GM18951 (cell line): ENCODE results near the gene ARMC6.

Experiments used
- POLR2A ChIP-seq: IDR thresholded peaks from 4 replicates; pipeline ENCODE4 v1.6.1; 2011; ENCODE audit warnings: mild to moderate bottlenecking; ENCODE audit not compliant: insufficient read length, insufficient read depth; ENCODE audit errors: extremely low read depth
- in situ Hi-C: fragments of 300-500 bp; cut with MboI; formaldehyde crosslinking; loops from one replicate; pipeline ENCODE4 v1.12.0; 2022; ENCODE audit warnings: low sequenced_read_pairs, mixed read lengths, inconsistent platforms; ENCODE audit not compliant: unreplicated experiment

The ARMC6 gene

DNA sequence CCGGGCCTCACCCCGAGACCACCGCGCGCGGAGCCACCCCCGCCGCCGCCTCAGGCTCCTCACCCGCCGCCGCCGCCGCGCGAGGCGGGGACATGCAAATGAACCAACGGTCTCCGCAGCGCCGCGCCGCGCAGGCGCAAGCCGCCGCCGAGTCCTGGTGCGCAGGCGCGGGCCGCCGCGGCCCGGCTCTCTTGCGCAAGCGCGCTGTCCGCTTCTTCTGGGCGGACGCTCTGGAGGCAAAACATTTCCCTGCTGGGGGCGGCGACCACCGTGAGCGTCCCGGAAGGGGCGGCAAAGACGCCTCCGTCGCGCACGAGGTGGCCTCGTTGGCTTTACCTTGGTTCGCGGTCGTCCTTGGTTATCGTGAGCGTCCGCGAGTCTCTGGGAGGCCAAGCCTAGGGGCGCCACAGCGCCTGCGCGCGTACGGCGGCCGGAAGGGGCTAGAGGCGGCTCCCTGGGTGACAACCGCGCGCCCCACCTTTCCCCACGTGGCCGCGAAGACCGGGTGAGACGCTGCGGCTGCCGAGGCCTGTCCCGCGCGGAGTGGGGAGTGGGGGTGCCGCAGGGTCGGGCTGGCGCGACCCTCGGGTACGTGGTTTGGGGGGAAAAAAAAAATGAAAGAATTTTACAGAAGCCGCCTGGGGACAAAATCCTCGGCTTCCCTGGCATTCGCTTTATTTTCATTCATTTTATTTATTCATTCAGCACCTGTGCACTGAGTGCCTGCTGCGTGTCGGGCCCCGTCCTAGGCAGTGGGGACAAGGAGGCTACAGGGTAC lies at the start of gene ARMC6, which contains the start of gene SUGP2:
Gene ARMC6 (plus strand): TSS at position 178 of the 778 bp plus-strand sequence. CDS start 607 bp downstream, outside the sequence.
Gene SUGP2 (minus strand): TSS at position 92 of the 778 bp plus-strand sequence. CDS start 2,446 bp downstream, outside the sequence.
- peak; percentile 86 for TF ChIP-seq POLR2A
- in situ Hi-C loops = no loop called here

DNA sequence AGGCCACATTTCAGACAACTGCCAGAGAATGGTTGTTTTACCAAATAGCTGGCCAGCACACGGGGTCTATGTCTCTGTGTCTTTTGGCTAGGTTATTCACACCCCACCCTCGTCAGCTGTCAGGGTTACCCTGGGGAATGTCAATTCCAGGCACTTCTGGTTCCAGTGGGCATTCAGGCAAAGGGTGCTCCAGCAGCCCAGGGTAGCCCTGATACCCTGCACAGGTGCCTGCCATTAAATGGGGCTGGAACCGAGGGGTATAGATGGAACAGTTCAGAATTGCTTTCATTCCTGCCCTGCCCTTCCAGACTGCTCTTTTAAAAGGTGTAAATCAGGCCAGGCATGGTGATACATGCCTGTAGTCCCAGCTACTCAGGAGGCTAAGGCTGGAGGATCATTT lies 49.2 kb upstream of the ARMC6 start:
- in situ Hi-C loops = no loop called here
- no peak for TF ChIP-seq POLR2A

DNA sequence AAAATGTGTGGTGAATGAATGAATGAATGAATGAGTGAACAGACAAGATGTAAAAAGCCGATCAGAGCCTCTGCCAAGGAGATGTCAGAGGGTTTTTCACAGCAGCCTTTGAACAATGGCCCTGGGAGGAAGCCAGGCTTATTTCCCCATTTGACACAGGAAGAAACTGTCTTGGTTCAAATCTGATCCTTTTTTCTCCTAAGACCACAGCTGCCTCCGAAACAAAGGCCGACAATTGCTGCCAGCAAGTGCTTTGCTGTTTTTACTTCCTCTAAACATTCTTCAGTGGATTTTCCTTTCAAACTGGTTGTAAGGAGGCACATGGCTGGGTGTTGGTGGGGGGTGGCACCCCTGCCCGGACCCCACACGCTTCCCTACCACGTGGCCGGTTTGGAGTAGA lies 48.1 kb upstream of the ARMC6 start:
- TF ChIP-seq POLR2A = no peak
- in situ Hi-C loops = no loop called here

DNA sequence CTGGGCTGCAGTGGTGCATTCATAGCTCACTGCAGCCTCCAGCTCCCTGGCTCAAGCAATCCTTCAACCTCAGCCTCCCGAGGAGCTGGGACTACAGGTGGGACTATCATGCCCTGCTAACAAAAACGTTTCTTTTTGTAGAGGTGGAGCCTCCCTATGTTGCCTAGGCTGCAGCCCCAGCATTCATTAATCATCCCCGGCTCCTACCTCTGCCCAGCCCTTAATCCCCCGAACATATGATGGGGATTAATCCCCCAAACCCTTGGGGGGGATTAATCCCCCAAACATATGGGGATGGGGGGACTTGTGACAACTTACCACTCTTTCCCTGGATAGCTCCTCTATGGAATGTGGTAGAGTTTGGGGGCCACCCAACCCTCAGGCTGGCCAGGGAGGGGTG lies 45.9 kb upstream of the ARMC6 start:
- no peak for TF ChIP-seq POLR2A
- in situ Hi-C loops = no loop called here

DNA sequence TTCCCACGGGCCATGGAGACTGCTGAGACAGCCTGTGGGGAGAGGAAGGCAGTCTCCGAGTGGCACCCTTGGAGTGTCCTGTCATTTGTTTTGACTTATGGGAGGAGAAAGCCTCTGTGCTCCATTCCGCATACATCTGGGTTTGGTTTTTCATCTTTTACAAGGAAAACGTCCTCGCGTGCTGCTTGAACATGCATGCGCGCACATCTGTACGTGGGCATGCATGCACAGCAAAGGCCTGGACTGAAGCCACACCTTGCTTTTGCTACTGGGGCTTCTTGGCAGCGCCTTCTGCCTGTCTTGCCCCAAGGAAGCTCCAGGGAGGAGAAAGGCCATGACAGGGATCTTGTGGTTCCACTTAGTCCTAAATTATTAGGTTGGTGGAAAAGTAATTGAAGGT lies 44.1 kb upstream of the ARMC6 start:
- no peak for TF ChIP-seq POLR2A
- in situ Hi-C loops = no loop called here

DNA sequence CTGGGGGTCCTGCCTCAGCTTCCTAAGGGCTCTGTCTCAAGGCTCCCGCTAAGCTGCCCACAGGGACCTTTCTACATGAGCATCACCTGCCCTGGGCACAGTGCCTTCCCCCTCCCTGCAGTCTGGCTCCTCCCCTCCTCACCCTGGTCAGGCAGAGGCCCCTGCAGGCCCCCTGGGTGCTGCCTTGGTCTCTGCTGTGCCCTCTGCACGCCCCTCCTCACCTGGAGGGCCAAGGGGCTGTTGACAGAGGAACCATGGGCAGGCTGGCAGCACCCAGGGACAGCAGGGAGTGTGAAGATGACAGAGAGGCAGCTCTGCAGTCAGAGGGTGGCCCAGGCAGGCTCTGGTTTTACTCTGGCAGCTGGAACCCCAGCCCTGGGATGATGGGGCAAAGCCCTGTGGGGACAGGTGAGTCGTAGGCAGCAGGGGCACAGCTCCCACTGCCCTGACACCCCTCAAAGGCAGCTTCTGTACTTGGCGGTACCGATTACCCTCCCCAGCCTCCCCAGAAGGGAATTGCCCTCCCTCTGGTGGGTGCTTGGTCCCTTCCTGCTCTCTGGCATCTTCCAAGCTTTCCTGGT lies 43.2 kb upstream of the ARMC6 start:
- in situ Hi-C loops = no loop called here
- no peak for TF ChIP-seq POLR2A

DNA sequence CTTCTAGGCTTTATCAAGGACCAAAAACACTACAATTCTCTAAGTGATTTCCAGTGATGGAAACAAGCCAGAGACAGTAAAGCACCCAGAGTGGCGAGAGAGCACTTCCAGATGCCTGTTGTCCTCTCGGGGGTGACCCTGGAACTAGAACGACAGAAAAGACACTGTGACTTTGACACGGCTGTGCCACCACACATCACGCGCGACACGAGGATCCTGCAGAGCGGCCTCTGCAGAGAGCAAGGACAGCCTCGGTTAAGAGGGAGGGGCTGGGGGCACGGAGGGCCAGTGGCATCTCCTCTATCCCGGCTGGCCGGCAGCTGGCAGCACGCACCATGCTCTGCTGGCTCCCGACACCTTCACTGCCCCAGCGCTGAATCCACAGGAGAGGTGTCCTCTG lies 42.4 kb upstream of the ARMC6 start:
- in situ Hi-C loops = no loop called here

DNA sequence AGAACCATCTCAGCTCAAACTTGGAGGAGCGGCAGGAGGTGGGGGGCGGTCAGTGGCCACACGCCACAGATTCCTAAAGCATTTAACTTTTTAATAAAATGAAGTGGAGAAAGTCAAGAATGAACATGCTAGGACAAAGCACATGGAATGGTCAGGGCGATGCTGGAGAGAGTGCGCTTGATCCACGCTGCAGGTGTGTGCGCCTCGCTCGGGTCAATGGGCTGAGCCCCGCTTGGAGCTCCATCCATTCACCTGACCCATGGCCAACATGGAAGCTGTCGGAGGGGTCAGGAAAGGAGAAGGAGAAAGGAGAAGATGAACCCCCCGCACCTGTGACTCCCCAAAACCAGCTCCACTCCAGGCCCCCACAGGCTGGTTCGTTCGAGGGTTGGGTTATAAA lies 41.9 kb upstream of the ARMC6 start:
- in situ Hi-C loops = no loop called here
- no peak for TF ChIP-seq POLR2A

More for the DNA sequence above, 42.4 kb upstream of the ARMC6 start:
- TF ChIP-seq POLR2A = no peak

DNA sequence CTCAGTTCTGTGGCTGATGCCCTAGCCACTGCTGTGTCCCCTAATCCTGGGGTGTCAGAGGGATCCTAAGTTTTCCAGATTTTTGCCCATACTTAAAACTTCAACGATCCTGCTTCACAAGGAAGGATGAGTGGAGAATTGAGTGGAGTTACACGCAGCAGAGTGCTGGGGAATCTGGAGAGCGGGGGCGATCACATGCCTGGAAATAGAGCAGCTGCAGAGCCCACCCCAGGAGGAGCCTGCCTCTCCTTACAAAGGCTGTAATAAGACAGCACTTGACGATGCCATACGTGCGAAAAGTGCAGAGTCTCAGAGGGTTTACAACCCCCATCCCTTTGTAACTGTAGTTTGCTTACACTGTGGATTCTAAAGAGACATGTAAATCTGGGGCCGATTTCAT lies 40.7 kb upstream of the ARMC6 start:
- no peak for TF ChIP-seq POLR2A
- in situ Hi-C loops = no loop called here

DNA sequence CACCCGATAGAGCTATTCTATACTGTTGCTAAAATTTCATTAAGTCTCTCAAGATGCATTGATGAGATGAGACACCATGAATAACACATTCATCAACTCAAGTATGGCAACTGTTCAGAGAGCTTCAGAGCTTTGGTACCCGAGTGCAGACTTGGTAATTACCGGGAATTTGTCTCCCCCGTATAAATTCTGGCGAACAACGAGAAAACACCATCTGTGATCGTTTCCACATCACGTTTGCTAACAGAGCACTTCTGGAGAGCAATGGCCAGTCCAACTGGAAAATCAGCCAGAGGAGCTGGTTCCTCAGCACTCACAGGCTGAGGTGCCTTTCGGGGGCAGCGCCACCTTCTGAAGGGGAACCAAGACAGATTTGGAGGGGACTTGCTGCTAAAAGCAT lies 40.3 kb upstream of the ARMC6 start:
- TF ChIP-seq POLR2A = no peak

DNA sequence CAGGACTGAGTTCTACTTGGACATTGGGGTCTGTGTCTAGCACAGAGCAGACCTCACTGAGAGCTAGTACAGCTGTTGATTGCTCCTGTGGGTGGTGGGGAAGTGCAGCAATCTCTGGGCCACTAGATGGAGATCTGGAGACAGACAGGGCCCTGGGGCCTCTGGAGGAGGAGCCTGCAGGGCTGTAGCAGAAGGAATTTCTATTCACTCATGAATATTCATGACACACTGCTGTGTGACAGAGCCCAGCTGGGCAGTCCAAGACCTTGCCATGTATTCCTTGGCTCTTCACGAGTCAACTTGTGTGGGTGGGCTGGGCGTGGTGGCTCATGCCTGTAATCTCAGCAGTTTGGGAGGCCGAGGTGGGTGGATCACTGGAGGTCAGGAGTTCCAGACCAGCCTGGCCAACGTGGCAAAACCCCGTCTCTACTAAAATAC lies 37.6 kb upstream of the ARMC6 start:
- in situ Hi-C loops = no loop called here
- no peak for TF ChIP-seq POLR2A

More for the DNA sequence above, 40.3 kb upstream of the ARMC6 start:
- in situ Hi-C loops = no loop called here

DNA sequence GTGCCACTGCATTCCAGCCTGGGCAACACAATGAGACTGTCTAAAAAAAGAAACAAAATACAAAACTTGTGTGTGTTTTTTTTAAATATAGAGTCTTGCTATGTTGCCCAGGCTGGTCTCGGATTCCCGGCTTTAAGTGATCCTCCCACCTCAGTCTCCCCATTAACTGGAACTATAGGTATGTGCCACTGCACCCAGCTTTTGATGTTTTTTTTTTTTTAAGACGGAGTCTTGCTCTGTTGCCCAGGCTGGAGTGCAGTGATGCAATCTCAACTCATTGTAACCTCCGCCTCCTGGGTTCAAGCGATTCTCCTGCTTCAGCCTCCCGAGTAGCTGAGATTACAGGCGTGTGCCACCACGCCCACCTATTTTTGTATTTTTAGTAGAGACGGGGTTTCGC lies 37.1 kb upstream of the ARMC6 start:
- in situ Hi-C loops = no loop called here
- TF ChIP-seq POLR2A = no peak

DNA sequence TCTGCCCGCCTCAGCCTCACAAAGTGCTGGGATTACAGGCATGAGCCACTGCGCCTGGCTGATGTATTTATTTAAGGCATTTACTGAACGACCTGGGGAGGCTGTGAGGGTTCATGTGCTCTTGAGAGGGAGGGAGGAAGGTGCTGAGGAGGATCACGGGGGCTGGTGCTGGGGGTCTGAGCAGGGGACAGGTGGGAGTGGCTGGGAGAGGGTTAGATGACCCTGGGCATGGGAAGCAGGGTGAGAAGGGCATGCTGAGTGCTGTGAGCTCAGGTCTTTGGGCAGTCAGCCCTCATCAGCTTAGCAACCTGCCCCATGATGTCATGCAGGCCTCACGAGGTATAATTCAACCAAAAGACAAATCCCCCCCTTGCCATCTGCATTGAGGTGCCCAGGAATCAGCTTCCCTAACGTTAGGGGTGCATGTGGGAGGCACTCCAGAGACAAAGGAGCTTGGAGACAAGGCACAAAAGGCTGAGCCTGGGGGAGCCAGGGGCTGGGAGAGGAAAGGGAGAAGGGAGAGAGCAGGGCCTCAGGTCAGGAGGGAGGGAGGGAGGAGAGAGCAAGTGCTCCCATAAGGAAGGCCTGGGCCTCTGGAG lies 36.5 kb upstream of the ARMC6 start:
- no peak for TF ChIP-seq POLR2A
- in situ Hi-C loops = no loop called here

DNA sequence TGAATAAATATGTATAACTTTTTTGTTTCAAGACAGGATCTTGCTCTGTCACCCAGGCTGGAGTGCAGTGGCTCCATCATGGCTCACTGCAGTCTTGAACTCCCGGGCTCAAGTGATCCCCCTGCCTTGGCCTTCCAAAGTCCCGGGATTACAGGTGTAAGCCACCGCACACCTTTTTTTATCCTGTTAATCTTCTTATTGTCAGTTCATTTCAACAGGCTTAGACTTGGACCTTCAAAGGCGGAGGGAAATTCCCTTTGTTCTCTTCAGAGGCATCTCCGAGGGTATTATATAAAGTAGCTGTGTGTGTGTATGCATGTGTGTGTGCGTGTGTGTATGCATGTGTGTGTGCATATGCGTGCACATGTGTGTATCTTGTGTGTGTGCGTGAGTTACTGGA lies 35.1 kb upstream of the ARMC6 start:
- in situ Hi-C loops = no loop called here
- TF ChIP-seq POLR2A = no peak
